Astrocyte of the cerebellum (primary cell): Measurements from ENCODE around the gene NEUROG3.

Experiments
- DNase-seq: peaks from one replicate; pipeline ENCODE4 v3.0.0-alpha.2; 2011; ENCODE audit warnings: low read depth
- H3K4me3 ChIP-seq: 2 replicates; pipeline ENCODE4 v1.5.1; 2011; ENCODE audit warnings: mild to moderate bottlenecking, low read depth, low read length, moderate library complexity
- CTCF ChIP-seq: IDR thresholded peaks from 2 replicates; pipeline ENCODE4 v1.5.1; 2012; ENCODE audit warnings: low read length, low read depth, moderate library complexity, mild to moderate bottlenecking; ENCODE audit errors: missing control alignments
- in situ Hi-C: cut with HindIII; loops from 2 replicates; pipeline ENCODE4 v1.10.0; 2017; ENCODE audit warnings: low sequenced_read_pairs

The NEUROG3 gene

DNA sequence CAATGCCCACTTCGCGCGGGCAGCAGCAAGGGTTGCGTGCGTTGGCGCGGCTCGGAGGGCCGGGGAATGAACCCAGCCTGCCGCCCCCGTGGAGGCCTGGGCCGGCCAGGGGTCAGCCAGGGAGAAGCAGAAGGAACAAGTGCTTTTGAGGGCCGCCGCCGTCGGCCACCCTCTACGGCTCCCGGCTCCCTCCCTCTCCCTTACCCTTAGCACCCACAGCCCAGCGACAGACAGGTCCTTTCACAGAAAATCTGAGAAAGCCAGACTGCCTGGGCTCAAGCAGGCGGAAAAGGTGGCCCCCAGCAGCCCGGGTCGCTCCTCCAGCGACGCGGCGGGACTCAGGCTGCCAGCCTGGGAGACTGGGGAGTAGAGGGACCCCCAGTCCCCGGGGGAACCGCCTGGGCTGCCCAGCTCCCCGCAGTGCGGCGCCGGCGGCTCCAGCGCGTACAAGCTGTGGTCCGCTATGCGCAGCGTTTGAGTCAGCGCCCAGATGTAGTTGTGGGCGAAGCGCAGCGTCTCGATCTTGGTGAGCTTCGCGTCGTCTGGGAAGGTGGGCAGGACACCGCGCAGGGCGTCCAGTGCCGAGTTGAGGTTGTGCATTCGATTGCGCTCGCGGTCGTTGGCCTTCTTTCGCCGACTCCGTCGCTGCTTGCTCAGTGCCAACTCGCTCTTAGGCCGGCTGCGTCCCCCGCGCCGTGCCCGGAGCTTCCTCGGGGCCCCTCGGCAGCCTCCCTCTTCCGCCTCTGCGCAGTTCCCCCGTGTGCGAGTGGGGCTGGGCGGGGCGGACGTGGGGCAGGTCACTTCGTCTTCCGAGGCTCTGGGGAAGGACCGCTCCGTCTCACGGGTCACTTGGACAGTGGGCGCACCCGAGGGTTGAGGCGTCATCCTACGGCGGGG lies 815 bp downstream of the NEUROG3 start:
- no peak for TF ChIP-seq CTCF
- in situ Hi-C loops, result no loop called here
- no peak for DNase-seq
- no peak overlapping the region for H3K4me3 ChIP-seq

GRCh38 chr10:69571618-69572158 lies 1.5 kb downstream of the NEUROG3 start:
- no peak for DNase-seq
- TF ChIP-seq CTCF, result no peak
- no peak overlapping the region for H3K4me3 ChIP-seq
- in situ Hi-C loops, result no loop called here

- TF ChIP-seq CTCF, result no peak
- H3K4me3 ChIP-seq, result no peak overlapping the region
- in situ Hi-C loops, result no loop called here
- DNase-seq, result no peak
Observed at GRCh38 chr10:69570050-69570816, 3.0 kb downstream of the NEUROG3 start.

DNA sequence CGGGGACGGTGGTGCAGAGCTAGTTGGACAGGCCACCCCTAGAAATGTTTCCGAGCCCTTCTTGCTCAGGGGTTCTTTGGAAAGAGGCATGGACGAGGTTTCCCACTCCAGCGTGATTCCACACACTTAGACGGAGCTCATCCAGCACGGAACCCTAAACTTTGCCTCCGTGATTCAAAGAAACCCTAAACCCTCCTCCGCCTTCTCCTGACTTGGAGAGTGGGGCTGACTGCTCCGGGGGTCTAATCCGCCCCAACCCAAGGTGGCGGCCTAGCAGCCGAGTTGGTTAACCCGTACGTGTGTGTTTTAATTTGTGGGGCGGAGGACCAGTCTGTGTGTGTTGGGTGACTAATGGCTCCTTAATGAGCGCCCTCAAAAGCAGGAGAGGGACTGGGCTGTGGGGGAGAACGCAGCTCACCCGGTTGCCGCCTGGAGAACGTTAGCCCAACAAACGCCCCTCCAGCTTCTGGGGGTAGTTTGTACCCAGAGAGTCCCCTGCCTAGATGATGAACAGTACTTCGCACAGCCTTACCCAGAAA lies 3.8 kb downstream of the NEUROG3 start:
- no peak for DNase-seq
- H3K4me3 ChIP-seq, result no peak overlapping the region
- in situ Hi-C loops, result no loop called here
- no peak for TF ChIP-seq CTCF

DNA sequence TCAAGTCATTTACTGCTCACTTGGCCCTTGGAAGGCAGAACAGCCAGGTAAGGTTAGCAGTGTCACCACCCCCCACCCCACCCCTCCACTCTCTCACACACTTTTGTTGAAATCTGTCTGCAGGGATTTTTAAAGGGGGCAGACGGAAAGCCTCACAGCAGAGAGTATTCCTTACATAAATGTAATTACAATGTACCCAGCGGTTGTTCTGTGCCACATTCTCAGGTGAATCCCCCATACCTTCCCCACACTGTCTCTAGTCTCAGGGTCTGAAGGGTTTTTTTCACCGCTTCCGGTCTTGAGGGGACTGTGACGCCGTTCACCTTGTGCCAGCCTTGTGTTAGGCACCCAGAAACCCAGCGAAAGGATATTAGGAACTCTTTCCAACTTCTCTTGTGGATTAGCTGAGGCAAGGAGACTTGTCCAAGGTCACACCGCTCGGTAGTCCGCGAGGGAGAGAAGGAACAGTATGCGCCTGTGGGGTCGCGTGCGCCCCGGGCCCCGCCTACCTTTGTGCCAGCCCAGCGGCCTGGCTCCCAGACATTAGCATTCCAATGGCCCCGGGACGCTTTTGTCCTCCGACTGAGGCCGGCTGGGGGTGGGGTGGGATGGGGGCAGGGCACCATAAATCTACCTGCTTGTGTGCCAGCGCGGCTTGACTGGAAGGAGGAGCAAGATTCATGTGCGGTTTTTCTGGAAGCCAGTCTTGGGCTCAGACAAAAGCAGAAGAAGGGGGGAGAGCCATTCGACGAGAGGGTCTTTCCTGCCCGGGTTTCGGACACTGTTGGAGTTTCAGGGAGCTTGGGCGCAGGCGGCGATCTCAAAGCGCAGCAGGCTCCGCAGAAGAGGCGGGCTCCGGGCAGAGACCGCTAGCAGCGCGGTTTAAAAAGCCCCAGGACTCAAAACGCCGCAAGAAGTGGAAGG lies 4.5 kb downstream of the NEUROG3 start:
- H3K4me3 ChIP-seq, result no peak overlapping the region
- no peak for DNase-seq

More for the DNA sequence above, 4.5 kb downstream of the NEUROG3 start:
- no peak for TF ChIP-seq CTCF
- in situ Hi-C loops, result no loop called here
